ENCODE results near the gene PRSS8.

GRCh38 chr16:31131841-31132271 lies 3.7 kb downstream of the PRSS8 start:
- TF ChIP-seq POLR2A (IDR thresholded peaks at IDR 0.05; ENCODE audit: low read depth, low read length) (no peak), TAF1 (IDR thresholded peaks at IDR 0.05; ENCODE audit: borderline replicate concordance, low read depth, low read length) (no peak), POLR2AphosphoS5 (IDR thresholded peaks at IDR 0.05; ENCODE audit: low read depth, low read length) (no peak)
